ENCODE data around the gene PYGM. TPM values are rescaled to one million over a fixed set of nuclear protein-coding genes. Genes with fewer than 3 reads are reported as not detected.
"Not testable (repeated sequence)": the region's sequence is repeated elsewhere in the genome, so short reads cannot be mapped to it uniquely, and the experiment has no call there.

PYGM gene
- total and polyA plus RNA-seq, 7 experiments from 2014 or later: 0.26 to 16.2 (median 12.3) TPM

- H3K4me1 Mint-ChIP-seq: peaks cover 10 to 23% (median 19%) of the 10 kb centered on the region in 7 donors
- H3K9me3 ChIP-seq (ENCODE audit: control insufficient read depth in 2 of 3, low read length in 3 of 3): no peaks in the 10 kb centered on the region
- ATAC-seq (no peak), DNase-seq (no peak)
- H3K27me3 ChIP-seq (ENCODE audit: control insufficient read depth in 2 of 2, insufficient read depth in 2 of 2, low read length in 2 of 2): peaks cover 0 to 24% of the 10 kb centered on the region in 2 donors
- H3K27ac Mint-ChIP-seq: no peak overlapping the region
- peaks cover 0 to 2% (median 0%) of the 10 kb centered on the region in 11 donors for H3K9me3 Mint-ChIP-seq
- POLR2A ChIA-PET: no interaction called here
- peaks cover 60 to 73% (median 69%) of the 10 kb centered on the region in 5 donors for H3K27me3 Mint-ChIP-seq
- H3K36me3 Mint-ChIP-seq: peaks cover 0 to 4% (median 0%) of the 10 kb centered on the region in 5 donors
- CTCF ChIA-PET: no interaction called here
- H3K36me3 ChIP-seq (ENCODE audit: control insufficient read depth in 2 of 3, insufficient read depth in 3 of 3, low read length in 3 of 3): no peaks in the 10 kb centered on the region
- no peak overlapping the region for H3K27ac ChIP-seq (ENCODE audit: low read depth, low read length)
- intact Hi-C loops (cut with micrococcal nuclease): no loop called here
- H3K4me3 Mint-ChIP-seq: peak overlapping the region in 8 of 10 donors; percentile 30 to 77 (median 52)
- H3K4me1 ChIP-seq (ENCODE audit: control insufficient read depth in 2 of 2, insufficient read depth in 2 of 2, low read length in 2 of 2): peaks cover 0 to 4% of the 10 kb centered on the region in 2 donors
- no peak overlapping the region for H3K4me3 ChIP-seq (ENCODE audit: low read length)
Measured at GRCh38 chr11:64711956-64712362, 47.8 kb downstream of the PYGM start.

GRCh38 chr11:64711138-64711955 is 48.4 kb downstream of the PYGM start:
- ATAC-seq (no peak), DNase-seq (no peak)
- intact Hi-C loops (cut with micrococcal nuclease): no loop called here
- POLR2A ChIA-PET: no interaction called here
- H3K4me1 Mint-ChIP-seq: peaks cover 10 to 23% (median 19%) of the 10 kb centered on the region in 7 donors
- no peaks in the 10 kb centered on the region for H3K36me3 ChIP-seq (ENCODE audit: control insufficient read depth in 2 of 3, insufficient read depth in 3 of 3, low read length in 3 of 3)
- H3K9me3 ChIP-seq (ENCODE audit: control insufficient read depth in 2 of 3, low read length in 3 of 3): no peaks in the 10 kb centered on the region
- H3K4me3 ChIP-seq (ENCODE audit: low read length): no peak overlapping the region
- H3K27ac ChIP-seq (ENCODE audit: low read depth, low read length): no peak overlapping the region
- H3K27me3 Mint-ChIP-seq: peaks cover 59 to 73% (median 65%) of the 10 kb centered on the region in 5 donors
- peaks cover 0 to 2% (median 0%) of the 10 kb centered on the region in 11 donors for H3K9me3 Mint-ChIP-seq
- CTCF ChIA-PET: no interaction called here
- H3K4me3 Mint-ChIP-seq: peak overlapping the region in 4 of 10 donors; percentile 36 to 77 (median 54)
- peaks cover 0 to 24% of the 10 kb centered on the region in 2 donors for H3K27me3 ChIP-seq (ENCODE audit: control insufficient read depth in 2 of 2, insufficient read depth in 2 of 2, low read length in 2 of 2)
- H3K4me1 ChIP-seq (ENCODE audit: control insufficient read depth in 2 of 2, insufficient read depth in 2 of 2, low read length in 2 of 2): peaks cover 0 to 4% of the 10 kb centered on the region in 2 donors
- no peak overlapping the region for H3K27ac Mint-ChIP-seq
- peaks cover 0 to 4% (median 0%) of the 10 kb centered on the region in 5 donors for H3K36me3 Mint-ChIP-seq

- H3K36me3 Mint-ChIP-seq: peaks cover 0 to 4% (median 0%) of the 10 kb centered on the region in 5 donors
- ChIA-PET CTCF (no interaction called here), POLR2A (no interaction called here)
- Histone ChIP-seq H3K4me1 (ENCODE audit: control insufficient read depth in 2 of 2, insufficient read depth in 2 of 2, low read length in 2 of 2) (peaks cover 0 to 4% of the 10 kb centered on the region in 2 donors), H3K9me3 (ENCODE audit: control insufficient read depth in 2 of 3, low read length in 3 of 3) (no peaks in the 10 kb centered on the region), H3K36me3 (ENCODE audit: control insufficient read depth in 2 of 3, insufficient read depth in 3 of 3, low read length in 3 of 3) (no peaks in the 10 kb centered on the region), H3K4me3 (ENCODE audit: low read length) (no peak overlapping the region), H3K27me3 (ENCODE audit: control insufficient read depth in 2 of 2, insufficient read depth in 2 of 2, low read length in 2 of 2) (peaks cover 0 to 24% of the 10 kb centered on the region in 2 donors), H3K27ac (ENCODE audit: low read depth, low read length) (no peak overlapping the region)
- peaks cover 58 to 69% (median 59%) of the 10 kb centered on the region in 5 donors for H3K27me3 Mint-ChIP-seq
- H3K4me1 Mint-ChIP-seq: peaks cover 10 to 23% (median 19%) of the 10 kb centered on the region in 7 donors
- H3K9me3 Mint-ChIP-seq: peaks cover 0 to 2% (median 0%) of the 10 kb centered on the region in 11 donors
- peak overlapping the region in 3 of 10 donors; percentile 0 to 32 (median 18) for H3K4me3 Mint-ChIP-seq
- no peak for ATAC-seq
- DNase-seq: no peak
- H3K27ac Mint-ChIP-seq: no peak overlapping the region
- intact Hi-C loops (cut with micrococcal nuclease): no loop called here
Measured at GRCh38 chr11:64710418-64711137, 49.2 kb downstream of the PYGM start.

- Mint-ChIP-seq H3K36me3 (peaks cover 0 to 4% (median 0%) of the 10 kb centered on the region in 5 donors), H3K27me3 (peaks cover 20 to 63% (median 32%) of the 10 kb centered on the region in 5 donors), H3K4me1 (peaks cover 0 to 7% (median 0%) of the 10 kb centered on the region in 7 donors), H3K27ac (peak overlapping the region in 1 of 9 donors; percentile 44), H3K4me3 (no peak overlapping the region), H3K9me3 (peaks cover 0 to 2% (median 0%) of the 10 kb centered on the region in 11 donors)
- no peaks in the 10 kb centered on the region for H3K4me1 ChIP-seq (ENCODE audit: control insufficient read depth in 2 of 2, insufficient read depth in 2 of 2, low read length in 2 of 2)
- H3K27ac ChIP-seq (ENCODE audit: low read depth, low read length): no peak overlapping the region
- no peaks in the 10 kb centered on the region for H3K9me3 ChIP-seq (ENCODE audit: control insufficient read depth in 2 of 3, low read length in 3 of 3)
- ATAC-seq (no peak), DNase-seq (no peak)
- no peak overlapping the region for H3K4me3 ChIP-seq (ENCODE audit: low read length)
- ChIA-PET CTCF (interaction anchor here (1.2 kb wide), 1 partner anchor 54 kb away, joined by 3 read pairs; no protein-coding TSS in a partner anchor), POLR2A (interaction anchor here (0.6 to 0.7 kb wide), 2 partner anchors 32 to 165 kb away, joined by 3 read pairs; no protein-coding TSS in a partner anchor)
- intact Hi-C loops (cut with micrococcal nuclease): no loop called here
- peaks cover 0 to 6% of the 10 kb centered on the region in 2 donors for H3K27me3 ChIP-seq (ENCODE audit: control insufficient read depth in 2 of 2, insufficient read depth in 2 of 2, low read length in 2 of 2)
- no peaks in the 10 kb centered on the region for H3K36me3 ChIP-seq (ENCODE audit: control insufficient read depth in 2 of 3, insufficient read depth in 3 of 3, low read length in 3 of 3)
Measured at GRCh38 chr11:64705501-64705900, 54.3 kb downstream of the PYGM start.

- no peaks in the 10 kb centered on the region for H3K36me3 Mint-ChIP-seq
- CTCF ChIA-PET: interaction anchor here (0.6 to 1.4 kb wide), 2 partner anchors 9 to 268 kb away, joined by 3 read pairs; no protein-coding TSS in a partner anchor
- POLR2A ChIA-PET: no interaction called here
- no peak overlapping the region for H3K4me3 Mint-ChIP-seq
- H3K27ac Mint-ChIP-seq: no peak overlapping the region
- intact Hi-C loops (cut with micrococcal nuclease): no loop called here
- no peak for DNase-seq
- H3K4me3 ChIP-seq (ENCODE audit: low read length): no peak overlapping the region
- H3K36me3 ChIP-seq (ENCODE audit: control insufficient read depth in 2 of 3, insufficient read depth in 3 of 3, low read length in 3 of 3): no peaks in the 10 kb centered on the region
- H3K9me3 ChIP-seq (ENCODE audit: control insufficient read depth in 2 of 3, low read length in 3 of 3): no peaks in the 10 kb centered on the region
- H3K27ac ChIP-seq (ENCODE audit: low read depth, low read length): no peak overlapping the region
- H3K4me1 Mint-ChIP-seq: peaks cover 0 to 4% (median 0%) of the 10 kb centered on the region in 7 donors
- no peak for ATAC-seq
- H3K27me3 ChIP-seq (ENCODE audit: control insufficient read depth in 2 of 2, insufficient read depth in 2 of 2, low read length in 2 of 2): peaks cover 0 to 3% of the 10 kb centered on the region in 2 donors
- H3K27me3 Mint-ChIP-seq: peaks cover 1 to 49% (median 13%) of the 10 kb centered on the region in 5 donors
- no peaks in the 10 kb centered on the region for H3K4me1 ChIP-seq (ENCODE audit: control insufficient read depth in 2 of 2, insufficient read depth in 2 of 2, low read length in 2 of 2)
- H3K9me3 Mint-ChIP-seq: peaks cover 0 to 2% (median 0%) of the 10 kb centered on the region in 11 donors
Measured at GRCh38 chr11:64703048-64703447, 56.7 kb downstream of the PYGM start.

- not testable (repeated sequence) for H3K4me3 Mint-ChIP-seq
Measured at GRCh38 chr11:64701956-64702355, 57.8 kb downstream of the PYGM start.

More at GRCh38 chr11:64701956-64702355, 57.8 kb downstream of the PYGM start:
- H3K4me3 ChIP-seq (ENCODE audit: low read length); H3K9me3 Mint-ChIP-seq; H3K27ac ChIP-seq (ENCODE audit: low read depth, low read length); H3K4me1 ChIP-seq (ENCODE audit: control insufficient read depth in 2 of 2, insufficient read depth in 2 of 2, low read length in 2 of 2); CTCF ChIA-PET; H3K27ac Mint-ChIP-seq; POLR2A ChIA-PET; DNase-seq; H3K27me3 ChIP-seq (ENCODE audit: control insufficient read depth in 2 of 2, insufficient read depth in 2 of 2, low read length in 2 of 2); intact Hi-C loops (cut with micrococcal nuclease); H3K9me3 ChIP-seq (ENCODE audit: control insufficient read depth in 2 of 3, low read length in 3 of 3); ATAC-seq; H3K36me3 ChIP-seq (ENCODE audit: control insufficient read depth in 2 of 3, insufficient read depth in 3 of 3, low read length in 3 of 3); H3K4me1 Mint-ChIP-seq; H3K36me3 Mint-ChIP-seq: not testable (repeated sequence)
- H3K27me3 Mint-ChIP-seq: peaks cover 0 to 47% (median 12%) of the 10 kb centered on the region in 5 donors
